ENCODE data around the gene HMOX1. TPM values are rescaled to one million over a fixed set of nuclear protein-coding genes. Genes with fewer than 3 reads are reported as not detected.
A peak's percentile ranks its signal among the peaks of the same experiment; 100 is the strongest.

HMOX1 gene
- total and polyA plus RNA-seq, 2 of the 13 experiments (the other 11 are each of a cell fraction or from before 2014, with no cell fraction given): 53.6 to 67.4 TPM

DNA sequence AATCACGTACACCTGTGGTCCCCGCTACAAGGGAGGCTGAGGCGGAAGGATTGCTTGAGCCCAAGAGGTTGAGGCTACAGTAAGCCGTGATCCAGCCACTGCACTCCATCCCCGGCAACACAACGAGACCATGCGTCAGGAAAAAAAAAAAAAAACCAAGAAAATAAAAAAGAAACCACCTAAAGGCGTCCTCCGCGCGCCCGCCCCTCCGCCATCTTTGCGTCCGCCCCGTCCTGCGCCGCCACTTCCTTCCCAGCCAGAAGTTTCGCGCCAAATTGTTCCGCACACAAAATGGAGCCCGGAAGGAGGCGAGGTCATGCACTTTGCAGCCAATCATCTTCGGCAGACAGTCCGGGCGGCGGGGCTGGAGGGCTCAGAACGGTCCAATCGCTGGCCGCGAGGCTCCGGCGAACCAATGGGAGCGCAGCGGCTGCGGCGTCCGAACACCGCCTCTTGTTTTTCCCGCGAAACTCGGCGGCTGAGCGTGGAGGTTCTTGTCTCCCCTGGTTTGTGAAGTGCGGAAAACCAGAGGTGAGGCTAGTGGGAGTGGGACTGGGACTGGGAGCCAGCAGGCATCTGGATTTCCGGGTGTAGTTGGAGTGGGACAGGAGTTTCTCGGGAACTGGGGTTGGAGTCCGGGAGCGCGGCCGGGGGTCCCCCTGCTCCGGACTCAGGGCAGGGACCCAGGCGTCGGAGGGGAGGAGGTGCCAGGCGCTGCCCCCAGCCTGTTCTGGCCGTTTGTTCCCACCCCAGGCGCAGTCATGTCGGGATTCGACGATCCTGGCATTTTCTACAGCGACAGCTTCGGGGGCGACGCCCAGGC, 19.0 kb downstream of the HMOX1 start, which contains the start of gene MCM5 (continued):
- TF ChIP-seq EZH2 (conservative IDR thresholded peaks at IDR 0.05; ENCODE audit: low read depth, low read length) (no peak), ZNF615 (CRISPR knock-in tag; IDR thresholded peaks at IDR 0.05; ENCODE audit: borderline replicate concordance) (no peak), GATAD2A (CRISPR knock-in tag; IDR thresholded peaks at IDR 0.05) (peak; percentile 52), ZNF546 (CRISPR knock-in tag; conservative IDR thresholded peaks at IDR 0.05) (no peak), KDM6A (CRISPR knock-in tag; IDR thresholded peaks at IDR 0.05; ENCODE audit: low read depth) (no peak), ZNF331 (CRISPR knock-in tag; IDR thresholded peaks at IDR 0.05) (0 out of 2 replicates have a peak, but pooled peaks have one; percentile 28), RARA (CRISPR knock-in tag; IDR thresholded peaks at IDR 0.05) (peak; percentile 51; the same call in 1 of the 2 replicates), TCF12 (IDR thresholded peaks at IDR 0.05) (no peak), TCF12 (CRISPR knock-in tag; IDR thresholded peaks at IDR 0.05) (no peak), TBL1XR1 (IDR thresholded peaks at IDR 0.05; ENCODE audit: borderline replicate concordance, low read length, partially characterized antibody) (no peak), JUN (CRISPR knock-in tag; IDR thresholded peaks at IDR 0.05) (no peak), ZNF549 (CRISPR knock-in tag; IDR thresholded peaks at IDR 0.05) (no peak)
- TF ChIP-seq, protein P1, sequence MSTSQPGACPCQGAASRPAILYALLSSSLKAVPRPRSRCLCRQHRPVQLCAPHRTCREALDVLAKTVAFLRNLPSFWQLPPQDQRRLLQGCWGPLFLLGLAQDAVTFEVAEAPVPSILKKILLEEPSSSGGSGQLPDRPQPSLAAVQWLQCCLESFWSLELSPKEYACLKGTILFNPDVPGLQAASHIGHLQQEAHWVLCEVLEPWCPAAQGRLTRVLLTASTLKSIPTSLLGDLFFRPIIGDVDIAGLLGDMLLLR (CRISPR knock-in tag; IDR thresholded peaks at IDR 0.05): peak; percentile 89
- TF ChIP-seq, protein P2, sequence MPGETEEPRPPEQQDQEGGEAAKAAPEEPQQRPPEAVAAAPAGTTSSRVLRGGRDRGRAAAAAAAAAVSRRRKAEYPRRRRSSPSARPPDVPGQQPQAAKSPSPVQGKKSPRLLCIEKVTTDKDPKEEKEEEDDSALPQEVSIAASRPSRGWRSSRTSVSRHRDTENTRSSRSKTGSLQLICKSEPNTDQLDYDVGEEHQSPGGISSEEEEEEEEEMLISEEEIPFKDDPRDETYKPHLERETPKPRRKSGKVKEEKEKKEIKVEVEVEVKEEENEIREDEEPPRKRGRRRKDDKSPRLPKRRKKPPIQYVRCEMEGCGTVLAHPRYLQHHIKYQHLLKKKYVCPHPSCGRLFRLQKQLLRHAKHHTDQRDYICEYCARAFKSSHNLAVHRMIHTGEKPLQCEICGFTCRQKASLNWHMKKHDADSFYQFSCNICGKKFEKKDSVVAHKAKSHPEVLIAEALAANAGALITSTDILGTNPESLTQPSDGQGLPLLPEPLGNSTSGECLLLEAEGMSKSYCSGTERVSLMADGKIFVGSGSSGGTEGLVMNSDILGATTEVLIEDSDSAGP (CRISPR knock-in tag; IDR thresholded peaks at IDR 0.05; ENCODE audit: borderline replicate concordance): peak; percentile 63; the same call in 1 of the 2 replicates
- TF ChIP-seq, protein P3, sequence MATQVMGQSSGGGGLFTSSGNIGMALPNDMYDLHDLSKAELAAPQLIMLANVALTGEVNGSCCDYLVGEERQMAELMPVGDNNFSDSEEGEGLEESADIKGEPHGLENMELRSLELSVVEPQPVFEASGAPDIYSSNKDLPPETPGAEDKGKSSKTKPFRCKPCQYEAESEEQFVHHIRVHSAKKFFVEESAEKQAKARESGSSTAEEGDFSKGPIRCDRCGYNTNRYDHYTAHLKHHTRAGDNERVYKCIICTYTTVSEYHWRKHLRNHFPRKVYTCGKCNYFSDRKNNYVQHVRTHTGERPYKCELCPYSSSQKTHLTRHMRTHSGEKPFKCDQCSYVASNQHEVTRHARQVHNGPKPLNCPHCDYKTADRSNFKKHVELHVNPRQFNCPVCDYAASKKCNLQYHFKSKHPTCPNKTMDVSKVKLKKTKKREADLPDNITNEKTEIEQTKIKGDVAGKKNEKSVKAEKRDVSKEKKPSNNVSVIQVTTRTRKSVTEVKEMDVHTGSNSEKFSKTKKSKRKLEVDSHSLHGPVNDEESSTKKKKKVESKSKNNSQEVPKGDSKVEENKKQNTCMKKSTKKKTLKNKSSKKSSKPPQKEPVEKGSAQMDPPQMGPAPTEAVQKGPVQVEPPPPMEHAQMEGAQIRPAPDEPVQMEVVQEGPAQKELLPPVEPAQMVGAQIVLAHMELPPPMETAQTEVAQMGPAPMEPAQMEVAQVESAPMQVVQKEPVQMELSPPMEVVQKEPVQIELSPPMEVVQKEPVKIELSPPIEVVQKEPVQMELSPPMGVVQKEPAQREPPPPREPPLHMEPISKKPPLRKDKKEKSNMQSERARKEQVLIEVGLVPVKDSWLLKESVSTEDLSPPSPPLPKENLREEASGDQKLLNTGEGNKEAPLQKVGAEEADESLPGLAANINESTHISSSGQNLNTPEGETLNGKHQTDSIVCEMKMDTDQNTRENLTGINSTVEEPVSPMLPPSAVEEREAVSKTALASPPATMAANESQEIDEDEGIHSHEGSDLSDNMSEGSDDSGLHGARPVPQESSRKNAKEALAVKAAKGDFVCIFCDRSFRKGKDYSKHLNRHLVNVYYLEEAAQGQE (IDR thresholded peaks at IDR 0.05; ENCODE audit: borderline replicate concordance in 1 of 2, low read depth in 1 of 2, low read length in 2 of 2): no peak
- TF ChIP-seq, protein P4, sequence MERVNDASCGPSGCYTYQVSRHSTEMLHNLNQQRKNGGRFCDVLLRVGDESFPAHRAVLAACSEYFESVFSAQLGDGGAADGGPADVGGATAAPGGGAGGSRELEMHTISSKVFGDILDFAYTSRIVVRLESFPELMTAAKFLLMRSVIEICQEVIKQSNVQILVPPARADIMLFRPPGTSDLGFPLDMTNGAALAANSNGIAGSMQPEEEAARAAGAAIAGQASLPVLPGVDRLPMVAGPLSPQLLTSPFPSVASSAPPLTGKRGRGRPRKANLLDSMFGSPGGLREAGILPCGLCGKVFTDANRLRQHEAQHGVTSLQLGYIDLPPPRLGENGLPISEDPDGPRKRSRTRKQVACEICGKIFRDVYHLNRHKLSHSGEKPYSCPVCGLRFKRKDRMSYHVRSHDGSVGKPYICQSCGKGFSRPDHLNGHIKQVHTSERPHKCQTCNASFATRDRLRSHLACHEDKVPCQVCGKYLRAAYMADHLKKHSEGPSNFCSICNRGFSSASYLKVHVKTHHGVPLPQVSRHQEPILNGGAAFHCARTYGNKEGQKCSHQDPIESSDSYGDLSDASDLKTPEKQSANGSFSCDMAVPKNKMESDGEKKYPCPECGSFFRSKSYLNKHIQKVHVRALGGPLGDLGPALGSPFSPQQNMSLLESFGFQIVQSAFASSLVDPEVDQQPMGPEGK (CRISPR knock-in tag; IDR thresholded peaks at IDR 0.05): no peak
- TF ChIP-seq, protein P5, sequence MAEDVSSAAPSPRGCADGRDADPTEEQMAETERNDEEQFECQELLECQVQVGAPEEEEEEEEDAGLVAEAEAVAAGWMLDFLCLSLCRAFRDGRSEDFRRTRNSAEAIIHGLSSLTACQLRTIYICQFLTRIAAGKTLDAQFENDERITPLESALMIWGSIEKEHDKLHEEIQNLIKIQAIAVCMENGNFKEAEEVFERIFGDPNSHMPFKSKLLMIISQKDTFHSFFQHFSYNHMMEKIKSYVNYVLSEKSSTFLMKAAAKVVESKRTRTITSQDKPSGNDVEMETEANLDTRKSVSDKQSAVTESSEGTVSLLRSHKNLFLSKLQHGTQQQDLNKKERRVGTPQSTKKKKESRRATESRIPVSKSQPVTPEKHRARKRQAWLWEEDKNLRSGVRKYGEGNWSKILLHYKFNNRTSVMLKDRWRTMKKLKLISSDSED (CRISPR knock-in tag; IDR thresholded peaks at IDR 0.05): no peak
- TF ChIP-seq, protein P6, sequence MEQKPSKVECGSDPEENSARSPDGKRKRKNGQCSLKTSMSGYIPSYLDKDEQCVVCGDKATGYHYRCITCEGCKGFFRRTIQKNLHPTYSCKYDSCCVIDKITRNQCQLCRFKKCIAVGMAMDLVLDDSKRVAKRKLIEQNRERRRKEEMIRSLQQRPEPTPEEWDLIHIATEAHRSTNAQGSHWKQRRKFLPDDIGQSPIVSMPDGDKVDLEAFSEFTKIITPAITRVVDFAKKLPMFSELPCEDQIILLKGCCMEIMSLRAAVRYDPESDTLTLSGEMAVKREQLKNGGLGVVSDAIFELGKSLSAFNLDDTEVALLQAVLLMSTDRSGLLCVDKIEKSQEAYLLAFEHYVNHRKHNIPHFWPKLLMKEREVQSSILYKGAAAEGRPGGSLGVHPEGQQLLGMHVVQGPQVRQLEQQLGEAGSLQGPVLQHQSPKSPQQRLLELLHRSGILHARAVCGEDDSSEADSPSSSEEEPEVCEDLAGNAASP (CRISPR knock-in tag; IDR thresholded peaks at IDR 0.05; ENCODE audit: borderline replicate concordance): 0 out of 2 replicates have a peak, but pooled peaks have one; percentile 16
